Duodenal mucosa (tissue), 2 donors: ENCODE measurements around the gene ARHGAP8.
"Not testable (repeated sequence)": the region's sequence is repeated elsewhere in the genome, so short reads cannot be mapped to it uniquely, and the experiment has no call there.

ENCODE experiments used
- H3K27ac ChIP-seq: one replicate; pipeline ENCODE4 v1.7.0; 2013; ENCODE audit warnings: low read depth, low read length
- H3K27me3 ChIP-seq, 2 donors: one replicate each; pipeline ENCODE4 v1.7.0; 2013; ENCODE audit warnings: low read length in 2 of 2, control low read depth in 1 of 2; ENCODE audit not compliant: insufficient read depth in 2 of 2, control insufficient read depth in 1 of 2
- H3K36me3 ChIP-seq, 2 donors: one replicate each; pipeline ENCODE4 v1.7.0; 2013; ENCODE audit warnings: low read length in 2 of 2, control low read depth in 1 of 2; ENCODE audit not compliant: insufficient read depth in 2 of 2, control insufficient read depth in 1 of 2
- H3K4me1 ChIP-seq, 2 donors: one replicate each; pipeline ENCODE4 v1.7.0; 2013; ENCODE audit warnings: low read length in 2 of 2, control low read depth in 1 of 2; ENCODE audit not compliant: insufficient read depth in 2 of 2, control insufficient read depth in 1 of 2
- H3K4me3 ChIP-seq, 2 donors: one replicate each; pipeline ENCODE4 v1.7.0; 2013; ENCODE audit warnings: low read length in 2 of 2, low read depth in 1 of 2
- H3K9ac ChIP-seq, 2 donors: one replicate each; pipeline ENCODE4 v1.7.0; 2013; ENCODE audit warnings: low read length in 2 of 2, low read depth in 1 of 2
- H3K9me3 ChIP-seq, 2 donors: one replicate each; pipeline ENCODE4 v1.7.0; 2013; ENCODE audit warnings: low read length in 2 of 2, control low read depth in 1 of 2; ENCODE audit not compliant: control insufficient read depth in 1 of 2

ARHGAP8 gene

GRCh38 chr22:44799077-44799945 is 46.9 kb downstream of the ARHGAP8 start:
- no peaks in the 10 kb centered on the region for H3K4me1 ChIP-seq
- H3K9ac ChIP-seq = no peak overlapping the region
- H3K27me3 ChIP-seq = no peaks in the 10 kb centered on the region
- H3K4me3 ChIP-seq = no peak overlapping the region
- no peaks in the 10 kb centered on the region for H3K9me3 ChIP-seq
- H3K27ac ChIP-seq = no peak overlapping the region
- no peaks in the 10 kb centered on the region for H3K36me3 ChIP-seq

GRCh38 chr22:44799946-44800634 is 47.7 kb downstream of the ARHGAP8 start:
- H3K9ac ChIP-seq, H3K9me3 ChIP-seq, H3K36me3 ChIP-seq, H3K27me3 ChIP-seq, H3K4me1 ChIP-seq, H3K4me3 ChIP-seq, H3K27ac ChIP-seq: not testable (repeated sequence)

GRCh38 chr22:44801476-44801875 is 49.1 kb downstream of the ARHGAP8 start:
- Histone ChIP-seq H3K27ac (no peak overlapping the region), H3K4me1 (no peaks in the 10 kb centered on the region), H3K9me3 (no peaks in the 10 kb centered on the region), H3K4me3 (no peak overlapping the region), H3K27me3 (no peaks in the 10 kb centered on the region), H3K9ac (no peak overlapping the region), H3K36me3 (no peaks in the 10 kb centered on the region)

- Histone ChIP-seq H3K4me3 (no peak overlapping the region), H3K27me3 (no peaks in the 10 kb centered on the region)
These were observed 49.8 kb downstream of the ARHGAP8 start for GRCh38 chr22:44802071-44802700.

GRCh38 chr22:44802956-44803355 is 50.6 kb downstream of the ARHGAP8 start:
- H3K27ac ChIP-seq = no peak overlapping the region
- H3K9me3 ChIP-seq = no peaks in the 10 kb centered on the region
- no peaks in the 10 kb centered on the region for H3K36me3 ChIP-seq
- H3K4me3 ChIP-seq = no peak overlapping the region
- H3K4me1 ChIP-seq = no peaks in the 10 kb centered on the region
- H3K27me3 ChIP-seq = no peaks in the 10 kb centered on the region
- H3K9ac ChIP-seq = no peak overlapping the region

More at GRCh38 chr22:44802071-44802700, 49.8 kb downstream of the ARHGAP8 start:
- no peak overlapping the region for H3K27ac ChIP-seq
- H3K36me3 ChIP-seq = no peaks in the 10 kb centered on the region
- no peak overlapping the region for H3K9ac ChIP-seq
- no peaks in the 10 kb centered on the region for H3K9me3 ChIP-seq
- no peaks in the 10 kb centered on the region for H3K4me1 ChIP-seq

GRCh38 chr22:44804327-44804726 is 52.0 kb downstream of the ARHGAP8 start:
- Histone ChIP-seq H3K27me3 (no peaks in the 10 kb centered on the region), H3K9ac (no peak overlapping the region), H3K36me3 (no peaks in the 10 kb centered on the region), H3K4me1 (no peaks in the 10 kb centered on the region), H3K4me3 (no peak overlapping the region), H3K27ac (no peak overlapping the region), H3K9me3 (no peaks in the 10 kb centered on the region)

- Histone ChIP-seq H3K27me3 (no peaks in the 10 kb centered on the region), H3K4me3 (no peak overlapping the region), H3K9ac (no peak overlapping the region), H3K36me3 (no peaks in the 10 kb centered on the region), H3K27ac (no peak overlapping the region), H3K9me3 (no peaks in the 10 kb centered on the region), H3K4me1 (no peaks in the 10 kb centered on the region)
These were observed 53.3 kb downstream of the ARHGAP8 start for GRCh38 chr22:44805711-44806110.

GRCh38 chr22:44807232-44807631 is 54.9 kb downstream of the ARHGAP8 start:
- Histone ChIP-seq H3K4me3 (no peak overlapping the region), H3K27me3 (no peaks in the 10 kb centered on the region), H3K27ac (no peak overlapping the region), H3K4me1 (no peaks in the 10 kb centered on the region), H3K36me3 (no peaks in the 10 kb centered on the region), H3K9ac (no peak overlapping the region), H3K9me3 (no peaks in the 10 kb centered on the region)

GRCh38 chr22:44807915-44808690 is 55.7 kb downstream of the ARHGAP8 start:
- Histone ChIP-seq H3K4me1 (no peaks in the 10 kb centered on the region), H3K9ac (no peak overlapping the region), H3K9me3 (no peaks in the 10 kb centered on the region), H3K4me3 (no peak overlapping the region), H3K36me3 (no peaks in the 10 kb centered on the region), H3K27me3 (no peaks in the 10 kb centered on the region), H3K27ac (no peak overlapping the region)
